ENCODE measurements around the gene NMT2.

DNA sequence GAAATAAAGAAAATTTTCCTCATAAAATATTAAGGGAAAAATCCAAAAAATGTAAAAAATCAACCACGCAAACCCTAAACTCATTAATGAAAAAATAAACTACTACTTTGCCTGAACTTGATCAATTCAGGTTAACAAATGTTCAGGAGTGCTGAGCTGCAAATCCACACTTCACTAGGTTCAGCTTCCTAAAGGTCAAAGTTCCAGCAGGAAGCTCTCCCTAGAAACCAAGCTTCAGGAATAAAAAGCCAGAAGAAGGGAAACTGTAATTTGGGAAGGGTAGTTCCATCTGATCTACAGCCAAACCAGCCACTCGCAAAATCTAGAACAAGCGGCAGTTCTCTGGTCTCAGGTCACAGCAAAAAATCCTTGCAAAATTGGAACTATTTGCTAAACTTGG is 7.8 kb upstream of the NMT2 start:
- TF ChIP-seq BCL3 (IDR thresholded peaks at IDR 0.05; ENCODE audit: borderline replicate concordance, insufficient read depth, low read depth, low read length, poor library complexity, severe bottlenecking) (no peak), NFYB (IDR thresholded peaks at IDR 0.05; ENCODE audit: insufficient read depth, low read depth, low read length) (no peak), SMARCA5 (IDR thresholded peaks at IDR 0.05) (no peak), NFXL1 (IDR thresholded peaks at IDR 0.05; ENCODE audit: borderline replicate concordance) (no peak), MXI1 (IDR thresholded peaks at IDR 0.05; ENCODE audit: low read depth, low read length) (no peak), KDM1A (IDR thresholded peaks at IDR 0.05; ENCODE audit: borderline replicate concordance) (no peak), SREBF1 (IDR thresholded peaks at IDR 0.05; ENCODE audit: low read length) (no peak), POLR2A (IDR thresholded peaks at IDR 0.05; ENCODE audit: low read depth, low read length) (no peak)
- TF ChIP-seq, protein P1, sequence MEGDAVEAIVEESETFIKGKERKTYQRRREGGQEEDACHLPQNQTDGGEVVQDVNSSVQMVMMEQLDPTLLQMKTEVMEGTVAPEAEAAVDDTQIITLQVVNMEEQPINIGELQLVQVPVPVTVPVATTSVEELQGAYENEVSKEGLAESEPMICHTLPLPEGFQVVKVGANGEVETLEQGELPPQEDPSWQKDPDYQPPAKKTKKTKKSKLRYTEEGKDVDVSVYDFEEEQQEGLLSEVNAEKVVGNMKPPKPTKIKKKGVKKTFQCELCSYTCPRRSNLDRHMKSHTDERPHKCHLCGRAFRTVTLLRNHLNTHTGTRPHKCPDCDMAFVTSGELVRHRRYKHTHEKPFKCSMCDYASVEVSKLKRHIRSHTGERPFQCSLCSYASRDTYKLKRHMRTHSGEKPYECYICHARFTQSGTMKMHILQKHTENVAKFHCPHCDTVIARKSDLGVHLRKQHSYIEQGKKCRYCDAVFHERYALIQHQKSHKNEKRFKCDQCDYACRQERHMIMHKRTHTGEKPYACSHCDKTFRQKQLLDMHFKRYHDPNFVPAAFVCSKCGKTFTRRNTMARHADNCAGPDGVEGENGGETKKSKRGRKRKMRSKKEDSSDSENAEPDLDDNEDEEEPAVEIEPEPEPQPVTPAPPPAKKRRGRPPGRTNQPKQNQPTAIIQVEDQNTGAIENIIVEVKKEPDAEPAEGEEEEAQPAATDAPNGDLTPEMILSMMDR (IDR thresholded peaks at IDR 0.05 in 2 of 3, conservative IDR thresholded peaks at IDR 0.05 in 1 of 3; ENCODE audit: control insufficient read depth in 2 of 3, extremely low read depth in 1 of 3, insufficient read depth in 1 of 3, low read depth in 3 of 3, low read length in 3 of 3) = no peak
- TF ChIP-seq, protein P2, sequence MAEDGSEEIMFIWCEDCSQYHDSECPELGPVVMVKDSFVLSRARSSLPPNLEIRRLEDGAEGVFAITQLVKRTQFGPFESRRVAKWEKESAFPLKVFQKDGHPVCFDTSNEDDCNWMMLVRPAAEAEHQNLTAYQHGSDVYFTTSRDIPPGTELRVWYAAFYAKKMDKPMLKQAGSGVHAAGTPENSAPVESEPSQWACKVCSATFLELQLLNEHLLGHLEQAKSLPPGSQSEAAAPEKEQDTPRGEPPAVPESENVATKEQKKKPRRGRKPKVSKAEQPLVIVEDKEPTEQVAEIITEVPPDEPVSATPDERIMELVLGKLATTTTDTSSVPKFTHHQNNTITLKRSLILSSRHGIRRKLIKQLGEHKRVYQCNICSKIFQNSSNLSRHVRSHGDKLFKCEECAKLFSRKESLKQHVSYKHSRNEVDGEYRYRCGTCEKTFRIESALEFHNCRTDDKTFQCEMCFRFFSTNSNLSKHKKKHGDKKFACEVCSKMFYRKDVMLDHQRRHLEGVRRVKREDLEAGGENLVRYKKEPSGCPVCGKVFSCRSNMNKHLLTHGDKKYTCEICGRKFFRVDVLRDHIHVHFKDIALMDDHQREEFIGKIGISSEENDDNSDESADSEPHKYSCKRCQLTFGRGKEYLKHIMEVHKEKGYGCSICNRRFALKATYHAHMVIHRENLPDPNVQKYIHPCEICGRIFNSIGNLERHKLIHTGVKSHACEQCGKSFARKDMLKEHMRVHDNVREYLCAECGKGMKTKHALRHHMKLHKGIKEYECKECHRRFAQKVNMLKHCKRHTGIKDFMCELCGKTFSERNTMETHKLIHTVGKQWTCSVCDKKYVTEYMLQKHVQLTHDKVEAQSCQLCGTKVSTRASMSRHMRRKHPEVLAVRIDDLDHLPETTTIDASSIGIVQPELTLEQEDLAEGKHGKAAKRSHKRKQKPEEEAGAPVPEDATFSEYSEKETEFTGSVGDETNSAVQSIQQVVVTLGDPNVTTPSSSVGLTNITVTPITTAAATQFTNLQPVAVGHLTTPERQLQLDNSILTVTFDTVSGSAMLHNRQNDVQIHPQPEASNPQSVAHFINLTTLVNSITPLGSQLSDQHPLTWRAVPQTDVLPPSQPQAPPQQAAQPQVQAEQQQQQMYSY (CRISPR knock-in tag; IDR thresholded peaks at IDR 0.05) = no peak

Measured in GM12878 (cell line).